ENCODE data around the gene KIF12.

DNA sequence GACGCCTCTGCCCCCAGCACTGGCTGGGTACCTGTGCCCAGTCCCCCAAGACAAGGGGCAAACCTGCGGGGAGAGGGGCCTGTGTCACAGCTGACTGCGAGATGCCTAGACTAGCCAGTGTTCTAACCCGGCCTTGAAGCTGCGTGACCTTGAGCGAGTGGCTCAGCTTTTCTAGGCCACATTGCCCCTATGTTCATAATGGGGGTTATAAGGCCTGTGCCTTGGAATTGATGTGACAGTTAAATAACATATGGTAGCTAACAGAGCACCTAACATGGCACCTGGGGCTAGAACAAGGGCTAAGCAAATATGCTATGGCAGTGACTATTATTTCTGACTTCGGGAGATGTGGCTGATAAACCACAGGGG lies 33.4 kb upstream of the KIF12 start:
- TF ChIP-seq CTCF (IDR thresholded peaks at IDR 0.05) = no peak
- TF ChIP-seq POLR2A (IDR thresholded peaks at IDR 0.05) = no peak
